Caco-2 (cell line): ENCODE results near the gene PPCS. TPM values are rescaled to one million over a fixed set of nuclear protein-coding genes. Genes with fewer than 3 reads are reported as not detected.

Experiments used
- BruUV-seq: library from RNA; stranded (reverse); fragments of 400-500 nt; replicated peaks from 2 replicates; lab custom pipeline; 2021; lab: Mats Ljungman, UMichigan
- CTCF ChIA-PET: fragments of 300-600 bp; sonication (Branson Sonifier 250); formaldehyde crosslinking; loops from one replicate; lab custom pipeline; 2022; ENCODE audit warnings: antibody characterized with exemption; lab: Charles Lee
- POLR2A ChIA-PET: fragments of 300-600 bp; sonication (Branson Sonifier 250); formaldehyde crosslinking; loops from one replicate; lab custom pipeline; 2022; ENCODE audit warnings: antibody characterized with exemption; lab: Charles Lee
- DNase-seq, 2 experiments: peaks; one replicate each; pipeline versions ENCODE4 v3.0.0 to v3.0.0-alpha.2; 2020 to 2022
- H3K27me3 ChIP-seq: replicated peaks from 2 replicates; pipeline ENCODE4 v1.6.0; 2011; ENCODE audit warnings: low read length; ENCODE audit not compliant: control insufficient read depth, insufficient read depth
- H3K36me3 ChIP-seq: 2 replicates; pipeline ENCODE4 v1.5.1; 2011; ENCODE audit warnings: low read length; ENCODE audit not compliant: control insufficient read depth, insufficient read depth
- H3K4me1 ChIP-seq: fragments of 250-450 bp; sonication (Bioruptor Pico); 2 replicates; pipeline ENCODE4 v1.5.1; 2020; ENCODE audit warnings: mild to moderate bottlenecking
- H3K4me3 ChIP-seq: 2 replicates; pipeline ENCODE4 v1.5.1; 2011; ENCODE audit warnings: low read depth, mild to moderate bottlenecking, control low read depth, low read length
- H3K9me3 ChIP-seq: fragments of 250-450 bp; sonication (Bioruptor Pico); 2 replicates; pipeline ENCODE4 v1.5.1; 2020; ENCODE audit warnings: mild to moderate bottlenecking, moderate library complexity
- H3K27ac Mint-ChIP-seq: one replicate; pipeline ENCODE4 v1.8.0; 2022; ENCODE audit warnings: mixed read lengths; ENCODE audit not compliant: unreplicated experiment
- H3K27me3 Mint-ChIP-seq: one replicate; pipeline ENCODE4 v1.8.0; 2022; ENCODE audit warnings: mixed read lengths; ENCODE audit not compliant: insufficient read depth, unreplicated experiment
- H3K36me3 Mint-ChIP-seq: one replicate; pipeline ENCODE4 v1.8.0; 2022; ENCODE audit warnings: mild to moderate bottlenecking, mixed read lengths; ENCODE audit not compliant: insufficient read depth, unreplicated experiment
- H3K4me1 Mint-ChIP-seq: one replicate; pipeline ENCODE4 v1.8.0; 2022; ENCODE audit warnings: low read depth, mixed read lengths; ENCODE audit not compliant: unreplicated experiment
- H3K4me3 Mint-ChIP-seq: one replicate; pipeline ENCODE4 v1.8.0; 2022; ENCODE audit warnings: mild to moderate bottlenecking, moderate library complexity, mixed read lengths; ENCODE audit not compliant: unreplicated experiment
- H3K9me3 Mint-ChIP-seq: one replicate; pipeline ENCODE4 v1.8.0; 2022; ENCODE audit warnings: mixed read lengths; ENCODE audit not compliant: unreplicated experiment
- CTCF ChIP-seq, 2 experiments: fragments of 200-600 bp in 1 of 2; IDR thresholded peaks; 1 replicate in 1 of 2; 2 replicates in 1 of 2; pipeline versions ENCODE4 v1.5.1 to v1.8.0; 2011 to 2022; ENCODE audit warnings: antibody characterized with exemption in 1 of 2, control low read depth in 1 of 2, inconsistent platforms in 1 of 2, low read depth in 1 of 2, low read length in 1 of 2, mild to moderate bottlenecking in 1 of 2, moderate library complexity in 1 of 2; ENCODE audit not compliant: insufficient read depth in 1 of 2, severe bottlenecking in 1 of 2, unreplicated experiment in 1 of 2
- intact Hi-C: fragments of 100-400 bp; cut with micrococcal nuclease; formaldehyde crosslinking; loops from one replicate; pipeline ENCODE4 v1.10.0; 2022; ENCODE audit not compliant: unreplicated experiment
- total RNA-seq: library from RNA; stranded (reverse); gene quantifications from 2 replicates; pipeline ENCODE4 v1.2.3, GENCODE V29; 2022

The PPCS gene
- total RNA-seq, 1 experiment from 2014 or later: 41.0 TPM

- Mint-ChIP-seq H3K4me3 (no peak overlapping the region), H3K4me1 (no peaks in the 10 kb centered on the region), H3K27ac (no peak overlapping the region), H3K9me3 (no peaks in the 10 kb centered on the region), H3K27me3 (no peaks in the 10 kb centered on the region), H3K36me3 (no peaks in the 10 kb centered on the region)
- ChIA-PET POLR2A (no interaction called here), CTCF (no interaction called here)
- no peak for DNase-seq
- H3K36me3 ChIP-seq: no peaks in the 10 kb centered on the region
- no peaks in the 10 kb centered on the region for H3K4me1 ChIP-seq
- intact Hi-C loops: no loop called here
- no TSS peak for BruUV-seq
- no peak for TF ChIP-seq CTCF (IDR thresholded peaks at IDR 0.05; ENCODE audit: insufficient read depth in 1 of 2, low read depth in 1 of 2, low read length in 1 of 2, severe bottlenecking in 1 of 2, unreplicated experiment in 1 of 2)
- H3K27me3 ChIP-seq: no peaks in the 10 kb centered on the region
- H3K9me3 ChIP-seq: no peaks in the 10 kb centered on the region
- H3K4me3 ChIP-seq: no peak overlapping the region
Measured at GRCh38 chr1:42420121-42420520, 36.2 kb upstream of the PPCS start.

- CTCF ChIA-PET: no interaction called here
- H3K9me3 Mint-ChIP-seq: no peaks in the 10 kb centered on the region
- no peaks in the 10 kb centered on the region for H3K4me1 Mint-ChIP-seq
- H3K4me3 Mint-ChIP-seq: no peak overlapping the region
- POLR2A ChIA-PET: no interaction called here
- Histone ChIP-seq H3K36me3 (no peaks in the 10 kb centered on the region), H3K4me3 (no peak overlapping the region), H3K4me1 (no peaks in the 10 kb centered on the region), H3K9me3 (no peaks in the 10 kb centered on the region), H3K27me3 (no peaks in the 10 kb centered on the region)
- no peak for DNase-seq
- H3K27ac Mint-ChIP-seq: no peak overlapping the region
- no peaks in the 10 kb centered on the region for H3K27me3 Mint-ChIP-seq
- intact Hi-C loops: no loop called here
- no TSS peak for BruUV-seq
- no peaks in the 10 kb centered on the region for H3K36me3 Mint-ChIP-seq
- no peak for TF ChIP-seq CTCF (IDR thresholded peaks at IDR 0.05; ENCODE audit: insufficient read depth in 1 of 2, low read depth in 1 of 2, low read length in 1 of 2, severe bottlenecking in 1 of 2, unreplicated experiment in 1 of 2)
Measured at GRCh38 chr1:42420911-42421585, 35.3 kb upstream of the PPCS start.

GRCh38 chr1:42422737-42423136 lies 33.6 kb upstream of the PPCS start:
- H3K4me3 Mint-ChIP-seq: no peak overlapping the region
- H3K27me3 Mint-ChIP-seq: no peaks in the 10 kb centered on the region
- no peaks in the 10 kb centered on the region for H3K27me3 ChIP-seq
- intact Hi-C loops: no loop called here
- no peak for DNase-seq
- POLR2A ChIA-PET: no interaction called here
- H3K27ac Mint-ChIP-seq: no peak overlapping the region
- H3K36me3 Mint-ChIP-seq: no peaks in the 10 kb centered on the region
- no peaks in the 10 kb centered on the region for H3K4me1 ChIP-seq
- no peaks in the 10 kb centered on the region for H3K36me3 ChIP-seq
- no TSS peak for BruUV-seq
- H3K9me3 Mint-ChIP-seq: no peaks in the 10 kb centered on the region
- no peaks in the 10 kb centered on the region for H3K4me1 Mint-ChIP-seq
- no peak for TF ChIP-seq CTCF (IDR thresholded peaks at IDR 0.05; ENCODE audit: insufficient read depth in 1 of 2, low read depth in 1 of 2, low read length in 1 of 2, severe bottlenecking in 1 of 2, unreplicated experiment in 1 of 2)
- no peaks in the 10 kb centered on the region for H3K9me3 ChIP-seq
- H3K4me3 ChIP-seq: no peak overlapping the region
- CTCF ChIA-PET: no interaction called here
